Activated CD8-positive, alpha-beta T cell treated with anti-CD3 and anti-CD28 coated beads for 36 hours (primary cell): ENCODE measurements around the gene CDC27. TPM values are rescaled to one million over a fixed set of nuclear protein-coding genes. Genes with fewer than 3 reads are reported as not detected.

Experiments used
- ATAC-seq: fragments of 200-7000 bp; cut with Tn5 transposase; one replicate; pipeline ENCODE4 v1.10.0; 2021; ENCODE audit warnings: mild to moderate bottlenecking, moderate library complexity
- CTCF ChIA-PET: fragments of 350-600 bp; sonication (Branson Sonifier 250); formaldehyde crosslinking; loops from one replicate; lab custom pipeline; 2021; ENCODE audit warnings: antibody characterized with exemption; lab: Charles Lee
- POLR2A ChIA-PET: fragments of 350-600 bp; sonication (Branson Sonifier 250); formaldehyde crosslinking; loops from one replicate; lab custom pipeline; 2021; ENCODE audit warnings: antibody characterized with exemption; lab: Charles Lee
- DNase-seq: peaks from one replicate; pipeline ENCODE4 v3.0.0-alpha.2; 2020
- H3K27ac Mint-ChIP-seq: one replicate; pipeline ENCODE4 v1.8.0; 2021; ENCODE audit warnings: mild to moderate bottlenecking, mixed read lengths
- H3K27me3 Mint-ChIP-seq: one replicate; pipeline ENCODE4 v1.8.0; 2021; ENCODE audit warnings: mixed read lengths
- H3K36me3 Mint-ChIP-seq: one replicate; pipeline ENCODE4 v1.8.0; 2021; ENCODE audit warnings: low read depth, mixed read lengths
- H3K4me1 Mint-ChIP-seq: one replicate; pipeline ENCODE4 v1.8.0; 2021; ENCODE audit warnings: low read depth, mixed read lengths
- H3K4me3 Mint-ChIP-seq: one replicate; pipeline ENCODE4 v1.8.0; 2021; ENCODE audit warnings: mild to moderate bottlenecking, moderate library complexity, mixed read lengths
- H3K9me3 Mint-ChIP-seq: one replicate; pipeline ENCODE4 v1.8.0; 2021; ENCODE audit warnings: mixed read lengths
- intact Hi-C: fragments of 100-400 bp; cut with micrococcal nuclease; formaldehyde crosslinking; loops from one replicate; pipeline ENCODE4 v1.10.0; 2022
- total RNA-seq, 2 experiments: library from RNA; stranded (reverse); gene quantifications; one replicate each; pipeline ENCODE4 v1.2.3, GENCODE V29; 2021
- TF ChIP-seq, protein P1 (sequence below): fragments of 200-600 bp; IDR thresholded peaks from one replicate; pipeline ENCODE4 v1.8.0; 2022; ENCODE audit warnings: antibody characterized with exemption, mild to moderate bottlenecking

The CDC27 gene
- total RNA-seq, 2 experiments from 2014 or later, result 103 TPM

DNA sequence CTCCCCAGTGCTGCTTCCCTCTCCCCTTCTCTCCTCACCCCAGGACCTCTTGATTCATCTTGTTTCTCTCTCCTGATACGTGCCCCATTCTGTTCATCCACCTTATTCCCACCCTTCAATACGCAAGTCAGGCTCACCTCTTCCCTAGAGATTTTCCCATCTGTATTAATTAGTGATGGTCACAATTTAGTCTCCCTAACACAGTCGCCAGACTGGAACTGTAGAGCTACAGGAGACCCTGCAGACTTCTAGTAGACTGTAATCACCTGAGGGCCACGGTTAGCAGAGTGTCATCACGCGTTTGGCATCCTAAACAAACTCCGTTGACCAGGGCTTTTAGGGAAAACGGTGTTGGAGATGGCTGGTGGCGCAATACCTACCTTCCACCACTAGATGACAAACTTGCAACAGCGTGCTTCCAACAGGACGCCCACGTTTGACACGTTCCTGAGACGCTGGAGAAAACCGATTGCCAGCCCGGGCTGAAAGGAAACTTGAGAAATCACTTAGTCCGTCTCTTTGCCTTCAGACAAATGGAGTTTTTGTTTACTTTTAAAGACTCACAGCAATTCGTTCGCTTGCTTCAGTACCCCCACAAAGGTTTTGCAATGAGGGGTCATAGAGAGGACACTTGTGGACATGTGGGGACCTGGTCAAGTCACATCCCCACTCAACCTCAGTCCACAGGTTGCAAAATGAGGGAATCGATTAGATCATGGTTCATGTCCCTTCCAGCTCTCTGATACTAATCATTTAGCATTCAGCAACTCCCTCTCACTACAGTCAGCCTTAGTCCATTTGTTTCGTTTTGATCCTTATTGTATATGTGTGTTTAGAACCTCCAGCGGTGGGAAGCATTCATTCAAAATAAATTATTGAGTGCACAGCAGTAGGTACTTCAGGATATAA lies 40.7 kb upstream of the CDC27 start:
- Mint-ChIP-seq H3K9me3 (no peaks in the 10 kb centered on the region), H3K4me3 (peak overlapping the region; percentile 54), H3K27ac (peak overlapping the region; percentile 60), H3K27me3 (peaks cover 7% of the 10 kb centered on the region), H3K36me3 (no peaks in the 10 kb centered on the region), H3K4me1 (peaks cover 10% of the 10 kb centered on the region)
- TF ChIP-seq, protein P1, sequence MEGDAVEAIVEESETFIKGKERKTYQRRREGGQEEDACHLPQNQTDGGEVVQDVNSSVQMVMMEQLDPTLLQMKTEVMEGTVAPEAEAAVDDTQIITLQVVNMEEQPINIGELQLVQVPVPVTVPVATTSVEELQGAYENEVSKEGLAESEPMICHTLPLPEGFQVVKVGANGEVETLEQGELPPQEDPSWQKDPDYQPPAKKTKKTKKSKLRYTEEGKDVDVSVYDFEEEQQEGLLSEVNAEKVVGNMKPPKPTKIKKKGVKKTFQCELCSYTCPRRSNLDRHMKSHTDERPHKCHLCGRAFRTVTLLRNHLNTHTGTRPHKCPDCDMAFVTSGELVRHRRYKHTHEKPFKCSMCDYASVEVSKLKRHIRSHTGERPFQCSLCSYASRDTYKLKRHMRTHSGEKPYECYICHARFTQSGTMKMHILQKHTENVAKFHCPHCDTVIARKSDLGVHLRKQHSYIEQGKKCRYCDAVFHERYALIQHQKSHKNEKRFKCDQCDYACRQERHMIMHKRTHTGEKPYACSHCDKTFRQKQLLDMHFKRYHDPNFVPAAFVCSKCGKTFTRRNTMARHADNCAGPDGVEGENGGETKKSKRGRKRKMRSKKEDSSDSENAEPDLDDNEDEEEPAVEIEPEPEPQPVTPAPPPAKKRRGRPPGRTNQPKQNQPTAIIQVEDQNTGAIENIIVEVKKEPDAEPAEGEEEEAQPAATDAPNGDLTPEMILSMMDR, result peak; percentile 99
- intact Hi-C loops, result loop anchor here (2.0 kb wide), 1 partner anchor 85 kb away; no protein-coding TSS in a partner anchor
- ATAC-seq (peak; percentile 94), DNase-seq (peak; percentile 91)
- POLR2A ChIA-PET, result interaction anchor here (1.1 kb wide), 1 partner anchor 9 kb away, joined by 6 read pairs; no protein-coding TSS in a partner anchor
- CTCF ChIA-PET, result interaction anchor here (0.6 to 2.8 kb wide), 29 partner anchors 10 to 386 kb away, joined by 3 to 31 read pairs (median 4); partner anchors contain the start of genes EFCAB13 and ITGB3

DNA sequence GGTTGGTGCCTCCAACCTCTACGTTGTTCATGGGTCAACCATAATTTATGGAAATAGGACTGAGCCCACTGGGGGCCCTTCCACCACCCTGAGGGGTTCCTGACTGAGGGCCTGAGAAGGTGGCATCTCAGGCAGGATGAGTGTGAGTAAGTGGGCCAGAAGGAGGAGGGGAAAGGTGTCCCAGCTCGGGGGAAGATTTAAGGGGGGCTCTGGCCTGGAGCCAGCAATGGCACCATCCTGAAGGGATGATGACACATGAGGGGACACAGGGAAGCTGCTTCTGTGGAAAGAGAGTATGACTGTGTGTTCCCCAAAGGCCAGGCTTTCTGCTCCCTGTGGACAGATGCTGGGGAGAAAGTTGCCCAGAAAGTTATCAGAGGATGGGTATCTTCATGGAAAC lies 38.8 kb upstream of the CDC27 start:
- Mint-ChIP-seq H3K27me3 (peaks cover 7% of the 10 kb centered on the region), H3K4me1 (peaks cover 10% of the 10 kb centered on the region)

DNA sequence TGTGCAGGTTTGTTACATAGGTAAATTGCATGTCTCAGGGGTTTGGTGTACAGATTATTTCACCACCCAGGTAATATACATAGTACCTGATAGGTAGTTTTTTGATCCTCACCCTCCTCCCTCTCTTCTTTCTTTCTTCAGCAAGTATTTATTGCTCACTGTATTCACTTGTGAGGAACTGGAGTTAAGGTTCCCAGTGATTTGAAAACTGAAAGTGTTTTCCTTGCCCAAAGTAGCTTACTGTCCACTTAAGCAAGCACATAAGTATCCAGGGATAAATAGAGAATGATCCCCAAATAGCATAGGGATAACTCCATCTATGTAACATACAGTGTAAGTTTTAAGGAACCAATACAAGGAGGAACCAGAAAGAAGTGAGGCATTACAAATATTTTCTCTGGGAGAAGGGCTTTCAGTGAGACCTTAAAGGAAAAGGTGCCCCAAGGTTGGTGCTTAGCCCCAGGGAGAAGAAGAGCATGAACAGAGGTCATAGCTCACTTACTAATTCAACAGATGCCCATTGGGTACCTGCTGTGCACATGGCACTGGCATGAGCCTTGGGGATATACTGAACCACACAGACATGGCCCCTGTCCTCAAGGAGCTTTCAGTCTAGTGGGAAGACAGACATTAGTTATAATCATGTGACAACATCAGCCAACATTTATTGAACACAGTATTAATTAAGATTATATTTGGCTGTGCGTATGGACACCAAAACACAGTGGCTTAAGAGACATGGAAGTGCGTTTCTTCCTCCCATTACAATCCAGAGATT lies 37.0 kb upstream of the CDC27 start:
- H3K9me3 Mint-ChIP-seq, result peaks cover 10% of the 10 kb centered on the region
- no peak for ATAC-seq
- no peak overlapping the region for H3K4me3 Mint-ChIP-seq
- CTCF ChIA-PET, result interaction anchor here (1.0 to 1.5 kb wide), 2 partner anchors 11 to 89 kb away, joined by 3 to 4 read pairs; no protein-coding TSS in a partner anchor
- intact Hi-C loops, result no loop called here
- peaks cover 16% of the 10 kb centered on the region for H3K4me1 Mint-ChIP-seq
- DNase-seq, result no peak
- H3K27me3 Mint-ChIP-seq, result peaks cover 7% of the 10 kb centered on the region
- TF ChIP-seq, protein P1, result no peak
- POLR2A ChIA-PET, result no interaction called here
- H3K36me3 Mint-ChIP-seq, result no peaks in the 10 kb centered on the region
- no peak overlapping the region for H3K27ac Mint-ChIP-seq

More for the DNA sequence above, 38.8 kb upstream of the CDC27 start:
- no peak overlapping the region for H3K4me3 Mint-ChIP-seq
- peaks cover 10% of the 10 kb centered on the region for H3K9me3 Mint-ChIP-seq
- intact Hi-C loops, result no loop called here
- TF ChIP-seq, protein P1, result no peak
- ChIA-PET CTCF (interaction anchor here (0.9 to 2.0 kb wide), 2 partner anchors 78 to 96 kb away, joined by 3 to 7 read pairs; partner anchors contain the start of gene EFCAB13), POLR2A (no interaction called here)
- ATAC-seq, result no peak
- H3K27ac Mint-ChIP-seq, result no peak overlapping the region
- H3K36me3 Mint-ChIP-seq, result no peaks in the 10 kb centered on the region
- DNase-seq, result no peak

DNA sequence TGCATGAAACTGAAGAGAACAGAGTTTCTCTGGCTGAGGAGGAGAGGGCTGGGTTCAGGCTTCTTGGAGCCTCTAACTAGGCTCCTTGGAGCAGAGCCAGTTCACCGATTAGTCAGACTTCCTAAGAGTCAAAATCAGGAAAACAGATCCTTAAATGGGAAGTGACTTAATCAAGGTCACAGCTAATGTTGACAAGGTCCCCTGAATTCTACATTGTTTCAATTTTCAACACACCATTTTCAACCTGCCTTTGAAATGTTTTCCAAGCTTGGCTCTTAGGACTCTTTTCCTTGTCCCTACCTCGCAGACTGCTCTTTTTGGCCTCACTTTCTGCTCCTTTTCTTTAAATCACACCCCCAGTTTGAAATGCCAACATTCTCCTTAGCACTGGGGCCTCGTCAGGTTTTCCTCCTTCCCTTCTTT lies 36.4 kb upstream of the CDC27 start:
- TF ChIP-seq, protein P1, result no peak
- ChIA-PET CTCF (interaction anchor here (1.0 to 1.5 kb wide), 2 partner anchors 10 to 90 kb away, joined by 3 to 4 read pairs; no protein-coding TSS in a partner anchor), POLR2A (no interaction called here)
- DNase-seq, result no peak
- ATAC-seq, result no peak
- no peaks in the 10 kb centered on the region for H3K36me3 Mint-ChIP-seq
- no peak overlapping the region for H3K27ac Mint-ChIP-seq
- intact Hi-C loops, result no loop called here
- H3K9me3 Mint-ChIP-seq, result peaks cover 10% of the 10 kb centered on the region
- H3K4me3 Mint-ChIP-seq, result no peak overlapping the region
- H3K27me3 Mint-ChIP-seq, result peaks cover 4% of the 10 kb centered on the region
- H3K4me1 Mint-ChIP-seq, result peaks cover 21% of the 10 kb centered on the region
